CD14-positive monocyte (primary cell): Measurements from ENCODE around the gene UQCC2. TPM values are rescaled to one million over a fixed set of nuclear protein-coding genes. Genes with fewer than 3 reads are reported as not detected.

ENCODE experiments used
- DNase-seq, 3 donors: peaks; one replicate each; pipeline ENCODE4 v3.0.0-alpha.2; 2011 to 2022
- H2AFZ ChIP-seq: 2 replicates; pipeline ENCODE4 v1.6.0; 2012; ENCODE audit warnings: mild to moderate bottlenecking, low read depth, low read length, inconsistent platforms; ENCODE audit not compliant: insufficient read depth, poor library complexity, severe bottlenecking
- H3K27ac ChIP-seq, 2 donors: 1 replicate in 1 of 2; 2 replicates in 1 of 2; pipeline ENCODE4 v1.5.1; 2012 to 2013; ENCODE audit warnings: low read length in 2 of 2, control low read depth in 1 of 2, inconsistent platforms in 1 of 2, low read depth in 1 of 2, mild to moderate bottlenecking in 1 of 2
- H3K27me3 ChIP-seq, 2 donors: one replicate each; pipeline versions ENCODE4 v1.6.0 to v1.6.1; 2011 to 2013; ENCODE audit warnings: low read length in 2 of 2; ENCODE audit not compliant: control insufficient read depth in 2 of 2, insufficient read depth in 2 of 2
- H3K36me3 ChIP-seq, 2 donors: replicated peaks in 1 of 2; 1 replicate in 1 of 2; 2 replicates in 1 of 2; pipeline versions ENCODE4 v1.5.1 to v1.6.1; 2012 to 2013; ENCODE audit warnings: low read length in 2 of 2, control low read depth in 1 of 2, inconsistent platforms in 1 of 2, mild to moderate bottlenecking in 1 of 2; ENCODE audit not compliant: insufficient read depth in 2 of 2, control insufficient read depth in 1 of 2
- H3K4me1 ChIP-seq, 2 donors: 1 replicate in 1 of 2; 2 replicates in 1 of 2; pipeline versions ENCODE4 v1.5.1 to v1.6.1; 2012 to 2013; ENCODE audit warnings: low read length in 2 of 2, control low read depth in 1 of 2, inconsistent platforms in 1 of 2, mild to moderate bottlenecking in 1 of 2, moderate library complexity in 1 of 2; ENCODE audit not compliant: insufficient read depth in 2 of 2, control insufficient read depth in 1 of 2
- H3K4me2 ChIP-seq: replicated peaks from 2 replicates; pipeline ENCODE3; 2012; ENCODE audit warnings: low read length, moderate library complexity, mild to moderate bottlenecking; ENCODE audit not compliant: poor library complexity, severe bottlenecking; ENCODE audit errors: extremely low read depth
- H3K4me3 ChIP-seq, 3 experiments: fragments of 200-600 bp in 1 of 3; sonication (generic) in 1 of 3; replicated peaks in 1 of 3; 1 replicate in 2 of 3; 2 replicates in 1 of 3; pipeline ENCODE4 v1.5.1; 2011 to 2013; ENCODE audit warnings: low read length in 3 of 3, mild to moderate bottlenecking in 3 of 3, control low read depth in 2 of 3, low read depth in 2 of 3, inconsistent platforms in 1 of 3, moderate library complexity in 1 of 3
- H3K79me2 ChIP-seq: 2 replicates; pipeline ENCODE4 v1.6.0; 2012; ENCODE audit warnings: mild to moderate bottlenecking, control low read depth, inconsistent platforms, low read length, moderate library complexity; ENCODE audit not compliant: insufficient read depth
- H3K9ac ChIP-seq: 2 replicates; pipeline ENCODE4 v1.6.0; 2017; ENCODE audit warnings: low read length, mild to moderate bottlenecking; ENCODE audit not compliant: insufficient read depth, poor library complexity, severe bottlenecking
- H3K9me3 ChIP-seq, 2 donors: replicated peaks in 1 of 2; 1 replicate in 1 of 2; 2 replicates in 1 of 2; pipeline versions ENCODE4 v1.5.1 to v1.6.1; 2012 to 2013; ENCODE audit warnings: low read length in 2 of 2, control low read depth in 1 of 2; ENCODE audit not compliant: control insufficient read depth in 1 of 2, insufficient read depth in 1 of 2
- H4K20me1 ChIP-seq: 2 replicates; pipeline ENCODE4 v1.6.0; 2012; ENCODE audit warnings: mild to moderate bottlenecking, low read length, control low read depth, moderate library complexity; ENCODE audit not compliant: insufficient read depth
- H3K27ac Mint-ChIP-seq, 7 donors: one replicate each; pipeline ENCODE4 v1.8.0; 2020; ENCODE audit warnings: mild to moderate bottlenecking in 7 of 7, mixed read lengths in 7 of 7, moderate library complexity in 6 of 7, inconsistent platforms in 2 of 7
- H3K27me3 Mint-ChIP-seq, 3 donors: one replicate each; pipeline ENCODE4 v1.8.0; 2021 to 2022; ENCODE audit warnings: low read depth in 3 of 3, mild to moderate bottlenecking in 3 of 3, mixed read lengths in 3 of 3, moderate library complexity in 3 of 3, inconsistent platforms in 1 of 3
- H3K36me3 Mint-ChIP-seq, 2 donors: one replicate each; pipeline ENCODE4 v1.8.0; 2020; ENCODE audit warnings: mixed read lengths in 2 of 2, inconsistent platforms in 1 of 2, mild to moderate bottlenecking in 1 of 2
- H3K4me1 Mint-ChIP-seq: one replicate; pipeline ENCODE4 v1.8.0; 2020; ENCODE audit warnings: mild to moderate bottlenecking, mixed read lengths
- H3K4me3 Mint-ChIP-seq, 2 donors: one replicate each; pipeline ENCODE4 v1.8.0; 2020; ENCODE audit warnings: mild to moderate bottlenecking in 2 of 2, mixed read lengths in 2 of 2, moderate library complexity in 1 of 2
- H3K9me3 Mint-ChIP-seq, 7 donors: one replicate each; pipeline ENCODE4 v1.8.0; 2020 to 2022; ENCODE audit warnings: mixed read lengths in 7 of 7, mild to moderate bottlenecking in 6 of 7, moderate library complexity in 6 of 7, inconsistent platforms in 2 of 7
- WGBS: methylation state at CpG from one replicate; pipeline ENCODE4 v1.1.5; 2013; ENCODE audit warnings: missing lambda C conversion rate; ENCODE audit not compliant: insufficient coverage; 5-methylcytosine and 5-hydroxymethylcytosine counted together
- intact Hi-C, 2 donors: fragments of 100-400 bp; cut with micrococcal nuclease; formaldehyde crosslinking; loops; one replicate each; pipeline versions ENCODE4 v1.15.0 to v1.15.1; 2023
- polyA plus RNA-seq, 3 donors: library from polyadenylated mRNA; depleted of rRNA in 1 of 3; unstranded in 2 of 3; stranded (reverse) in 1 of 3; fragments of 300-500 nt in 2 of 3; fragments of >200 nt in 1 of 3; fragmentation: Illumina TruSeq in 2 of 3; gene quantifications; 1 replicate in 2 of 3; 2 replicates in 1 of 3; pipeline ENCODE4 v1.2.3, GENCODE V29; 2012 to 2021
- TF ChIP-seq, protein P1 (sequence below): fragments of 200-600 bp; IDR thresholded peaks from one replicate; pipeline ENCODE4 v1.8.0; 2022; ENCODE audit warnings: antibody characterized with exemption, mild to moderate bottlenecking

UQCC2 gene
- polyA plus RNA-seq, 3 donors: 10.3 to 39.3 (median 37.2) TPM

GRCh38 chr6:33700391-33701050, 11.0 kb downstream of the UQCC2 start:
- H3K4me3 ChIP-seq: no peak overlapping the region
- no peaks in the 10 kb centered on the region for H3K79me2 ChIP-seq
- intact Hi-C loops: loop anchor here in 1 of 2 donors (5.0 kb wide), 1 partner anchor 113 kb away; no protein-coding TSS in a partner anchor
- peaks cover 0 to 1% (median 0%) of the 10 kb centered on the region in 3 donors for H3K27me3 Mint-ChIP-seq
- DNase-seq: peak; percentile 22 to 48 (median 23)
- H4K20me1 ChIP-seq: no peaks in the 10 kb centered on the region
- TF ChIP-seq, protein P1, sequence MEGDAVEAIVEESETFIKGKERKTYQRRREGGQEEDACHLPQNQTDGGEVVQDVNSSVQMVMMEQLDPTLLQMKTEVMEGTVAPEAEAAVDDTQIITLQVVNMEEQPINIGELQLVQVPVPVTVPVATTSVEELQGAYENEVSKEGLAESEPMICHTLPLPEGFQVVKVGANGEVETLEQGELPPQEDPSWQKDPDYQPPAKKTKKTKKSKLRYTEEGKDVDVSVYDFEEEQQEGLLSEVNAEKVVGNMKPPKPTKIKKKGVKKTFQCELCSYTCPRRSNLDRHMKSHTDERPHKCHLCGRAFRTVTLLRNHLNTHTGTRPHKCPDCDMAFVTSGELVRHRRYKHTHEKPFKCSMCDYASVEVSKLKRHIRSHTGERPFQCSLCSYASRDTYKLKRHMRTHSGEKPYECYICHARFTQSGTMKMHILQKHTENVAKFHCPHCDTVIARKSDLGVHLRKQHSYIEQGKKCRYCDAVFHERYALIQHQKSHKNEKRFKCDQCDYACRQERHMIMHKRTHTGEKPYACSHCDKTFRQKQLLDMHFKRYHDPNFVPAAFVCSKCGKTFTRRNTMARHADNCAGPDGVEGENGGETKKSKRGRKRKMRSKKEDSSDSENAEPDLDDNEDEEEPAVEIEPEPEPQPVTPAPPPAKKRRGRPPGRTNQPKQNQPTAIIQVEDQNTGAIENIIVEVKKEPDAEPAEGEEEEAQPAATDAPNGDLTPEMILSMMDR: peak; percentile 63
- H3K9me3 ChIP-seq: no peaks in the 10 kb centered on the region
- 48% methylated on average over 7 of the region's 10 CpGs for WGBS
- H3K9ac ChIP-seq: no peak overlapping the region
- H3K4me1 Mint-ChIP-seq: no peaks in the 10 kb centered on the region
- H3K4me3 Mint-ChIP-seq: no peak overlapping the region
- no peaks in the 10 kb centered on the region for H3K27me3 ChIP-seq
- no peak overlapping the region for H2AFZ ChIP-seq
- H3K36me3 Mint-ChIP-seq: peaks cover 46 to 51% of the 10 kb centered on the region in 2 donors
- H3K27ac ChIP-seq: no peak overlapping the region
- H3K9me3 Mint-ChIP-seq: no peaks in the 10 kb centered on the region
- H3K4me2 ChIP-seq: no peak overlapping the region
- H3K4me1 ChIP-seq: no peaks in the 10 kb centered on the region
- peak overlapping the region in 2 of 7 donors; percentile 21 to 46 for H3K27ac Mint-ChIP-seq
- peaks cover 14 to 41% of the 10 kb centered on the region in 2 donors for H3K36me3 ChIP-seq

GRCh38 chr6:33699739-33700138, 11.8 kb downstream of the UQCC2 start:
- Histone ChIP-seq H3K4me2 (no peak overlapping the region), H3K27ac (no peak overlapping the region)

More at GRCh38 chr6:33699739-33700138, 11.8 kb downstream of the UQCC2 start:
- H3K36me3 ChIP-seq: peaks cover 18 to 49% of the 10 kb centered on the region in 2 donors
- H3K4me1 ChIP-seq: no peaks in the 10 kb centered on the region
- no peaks in the 10 kb centered on the region for H3K9me3 ChIP-seq
- peaks cover 46 to 57% of the 10 kb centered on the region in 2 donors for H3K36me3 Mint-ChIP-seq
- intact Hi-C loops: loop anchor here in 1 of 2 donors (5.0 kb wide), 1 partner anchor 112 kb away; no protein-coding TSS in a partner anchor
- no peak overlapping the region for H3K4me3 Mint-ChIP-seq
- no peaks in the 10 kb centered on the region for H4K20me1 ChIP-seq
- H3K9ac ChIP-seq: no peak overlapping the region
- no peaks in the 10 kb centered on the region for H3K27me3 ChIP-seq
- no peak overlapping the region for H3K4me3 ChIP-seq
- H3K27ac Mint-ChIP-seq: no peak overlapping the region
- WGBS: no CpG with 5 or more reads among the region's 5 CpGs
- no peak overlapping the region for H2AFZ ChIP-seq
- peaks cover 0 to 1% (median 0%) of the 10 kb centered on the region in 3 donors for H3K27me3 Mint-ChIP-seq
- DNase-seq: no peak
- H3K9me3 Mint-ChIP-seq: no peaks in the 10 kb centered on the region
- H3K79me2 ChIP-seq: no peaks in the 10 kb centered on the region
- peaks cover under 1% of the 10 kb centered on the region for H3K4me1 Mint-ChIP-seq
- TF ChIP-seq, protein P1: no peak
